CD14-positive monocyte (primary cell): ENCODE results near the gene SYTL3. TPM values are rescaled to one million over a fixed set of nuclear protein-coding genes. Genes with fewer than 3 reads are reported as not detected.

Source experiments
- DNase-seq, 3 donors: peaks; one replicate each; pipeline ENCODE4 v3.0.0-alpha.2; 2011 to 2022
- H2AFZ ChIP-seq: 2 replicates; pipeline ENCODE4 v1.6.0; 2012; ENCODE audit warnings: mild to moderate bottlenecking, low read depth, low read length, inconsistent platforms; ENCODE audit not compliant: insufficient read depth, poor library complexity, severe bottlenecking
- H3K27ac ChIP-seq, 2 donors: 1 replicate in 1 of 2; 2 replicates in 1 of 2; pipeline ENCODE4 v1.5.1; 2012 to 2013; ENCODE audit warnings: low read length in 2 of 2, control low read depth in 1 of 2, inconsistent platforms in 1 of 2, low read depth in 1 of 2, mild to moderate bottlenecking in 1 of 2
- H3K27me3 ChIP-seq, 2 donors: one replicate each; pipeline versions ENCODE4 v1.6.0 to v1.6.1; 2011 to 2013; ENCODE audit warnings: low read length in 2 of 2; ENCODE audit not compliant: control insufficient read depth in 2 of 2, insufficient read depth in 2 of 2
- H3K36me3 ChIP-seq, 2 donors: replicated peaks in 1 of 2; 1 replicate in 1 of 2; 2 replicates in 1 of 2; pipeline versions ENCODE4 v1.5.1 to v1.6.1; 2012 to 2013; ENCODE audit warnings: low read length in 2 of 2, control low read depth in 1 of 2, inconsistent platforms in 1 of 2, mild to moderate bottlenecking in 1 of 2; ENCODE audit not compliant: insufficient read depth in 2 of 2, control insufficient read depth in 1 of 2
- H3K4me1 ChIP-seq, 2 donors: 1 replicate in 1 of 2; 2 replicates in 1 of 2; pipeline versions ENCODE4 v1.5.1 to v1.6.1; 2012 to 2013; ENCODE audit warnings: low read length in 2 of 2, control low read depth in 1 of 2, inconsistent platforms in 1 of 2, mild to moderate bottlenecking in 1 of 2, moderate library complexity in 1 of 2; ENCODE audit not compliant: insufficient read depth in 2 of 2, control insufficient read depth in 1 of 2
- H3K4me2 ChIP-seq: replicated peaks from 2 replicates; pipeline ENCODE3; 2012; ENCODE audit warnings: low read length, moderate library complexity, mild to moderate bottlenecking; ENCODE audit not compliant: poor library complexity, severe bottlenecking; ENCODE audit errors: extremely low read depth
- H3K4me3 ChIP-seq, 3 experiments: fragments of 200-600 bp in 1 of 3; sonication (generic) in 1 of 3; replicated peaks in 1 of 3; 1 replicate in 2 of 3; 2 replicates in 1 of 3; pipeline ENCODE4 v1.5.1; 2011 to 2013; ENCODE audit warnings: low read length in 3 of 3, mild to moderate bottlenecking in 3 of 3, control low read depth in 2 of 3, low read depth in 2 of 3, inconsistent platforms in 1 of 3, moderate library complexity in 1 of 3
- H3K79me2 ChIP-seq: 2 replicates; pipeline ENCODE4 v1.6.0; 2012; ENCODE audit warnings: mild to moderate bottlenecking, control low read depth, inconsistent platforms, low read length, moderate library complexity; ENCODE audit not compliant: insufficient read depth
- H3K9ac ChIP-seq: 2 replicates; pipeline ENCODE4 v1.6.0; 2017; ENCODE audit warnings: low read length, mild to moderate bottlenecking; ENCODE audit not compliant: insufficient read depth, poor library complexity, severe bottlenecking
- H3K9me3 ChIP-seq, 2 donors: replicated peaks in 1 of 2; 1 replicate in 1 of 2; 2 replicates in 1 of 2; pipeline versions ENCODE4 v1.5.1 to v1.6.1; 2012 to 2013; ENCODE audit warnings: low read length in 2 of 2, control low read depth in 1 of 2; ENCODE audit not compliant: control insufficient read depth in 1 of 2, insufficient read depth in 1 of 2
- H4K20me1 ChIP-seq: 2 replicates; pipeline ENCODE4 v1.6.0; 2012; ENCODE audit warnings: mild to moderate bottlenecking, low read length, control low read depth, moderate library complexity; ENCODE audit not compliant: insufficient read depth
- H3K27ac Mint-ChIP-seq, 7 donors: one replicate each; pipeline ENCODE4 v1.8.0; 2020; ENCODE audit warnings: mild to moderate bottlenecking in 7 of 7, mixed read lengths in 7 of 7, moderate library complexity in 6 of 7, inconsistent platforms in 2 of 7
- H3K27me3 Mint-ChIP-seq, 3 donors: one replicate each; pipeline ENCODE4 v1.8.0; 2021 to 2022; ENCODE audit warnings: low read depth in 3 of 3, mild to moderate bottlenecking in 3 of 3, mixed read lengths in 3 of 3, moderate library complexity in 3 of 3, inconsistent platforms in 1 of 3
- H3K36me3 Mint-ChIP-seq, 2 donors: one replicate each; pipeline ENCODE4 v1.8.0; 2020; ENCODE audit warnings: mixed read lengths in 2 of 2, inconsistent platforms in 1 of 2, mild to moderate bottlenecking in 1 of 2
- H3K4me1 Mint-ChIP-seq: one replicate; pipeline ENCODE4 v1.8.0; 2020; ENCODE audit warnings: mild to moderate bottlenecking, mixed read lengths
- H3K4me3 Mint-ChIP-seq, 2 donors: one replicate each; pipeline ENCODE4 v1.8.0; 2020; ENCODE audit warnings: mild to moderate bottlenecking in 2 of 2, mixed read lengths in 2 of 2, moderate library complexity in 1 of 2
- H3K9me3 Mint-ChIP-seq, 7 donors: one replicate each; pipeline ENCODE4 v1.8.0; 2020 to 2022; ENCODE audit warnings: mixed read lengths in 7 of 7, mild to moderate bottlenecking in 6 of 7, moderate library complexity in 6 of 7, inconsistent platforms in 2 of 7
- WGBS: methylation state at CpG from one replicate; pipeline ENCODE4 v1.1.5; 2013; ENCODE audit warnings: missing lambda C conversion rate; ENCODE audit not compliant: insufficient coverage; 5-methylcytosine and 5-hydroxymethylcytosine counted together
- intact Hi-C, 2 donors: fragments of 100-400 bp; cut with micrococcal nuclease; formaldehyde crosslinking; loops; one replicate each; pipeline versions ENCODE4 v1.15.0 to v1.15.1; 2023
- polyA minus RNA-seq: library from RNA; depleted of rRNA, polyadenylated mRNA; stranded (reverse); fragments of >200 nt; gene quantifications from 2 replicates; pipeline ENCODE4 v1.2.3, GENCODE V29; 2012
- polyA plus RNA-seq, 3 donors: library from polyadenylated mRNA; depleted of rRNA in 1 of 3; unstranded in 2 of 3; stranded (reverse) in 1 of 3; fragments of 300-500 nt in 2 of 3; fragments of >200 nt in 1 of 3; fragmentation: Illumina TruSeq in 2 of 3; gene quantifications; 1 replicate in 2 of 3; 2 replicates in 1 of 3; pipeline ENCODE4 v1.2.3, GENCODE V29; 2012 to 2021
- total RNA-seq, 12 experiments: library from RNA in 1 of 12; stranded (reverse) in 1 of 12; fragments of 120-200 nt in 1 of 12; gene quantifications; one replicate each; pipeline ENCODE4 v1.2.4 and lab custom pipeline; 2013 to 2026; ENCODE audit warnings: mixed read lengths in 6 of 12, inconsistent platforms in 1 of 12
- TF ChIP-seq, protein P1 (sequence below): fragments of 200-600 bp; IDR thresholded peaks from one replicate; pipeline ENCODE4 v1.8.0; 2022; ENCODE audit warnings: antibody characterized with exemption, mild to moderate bottlenecking

SYTL3 gene, protein sequence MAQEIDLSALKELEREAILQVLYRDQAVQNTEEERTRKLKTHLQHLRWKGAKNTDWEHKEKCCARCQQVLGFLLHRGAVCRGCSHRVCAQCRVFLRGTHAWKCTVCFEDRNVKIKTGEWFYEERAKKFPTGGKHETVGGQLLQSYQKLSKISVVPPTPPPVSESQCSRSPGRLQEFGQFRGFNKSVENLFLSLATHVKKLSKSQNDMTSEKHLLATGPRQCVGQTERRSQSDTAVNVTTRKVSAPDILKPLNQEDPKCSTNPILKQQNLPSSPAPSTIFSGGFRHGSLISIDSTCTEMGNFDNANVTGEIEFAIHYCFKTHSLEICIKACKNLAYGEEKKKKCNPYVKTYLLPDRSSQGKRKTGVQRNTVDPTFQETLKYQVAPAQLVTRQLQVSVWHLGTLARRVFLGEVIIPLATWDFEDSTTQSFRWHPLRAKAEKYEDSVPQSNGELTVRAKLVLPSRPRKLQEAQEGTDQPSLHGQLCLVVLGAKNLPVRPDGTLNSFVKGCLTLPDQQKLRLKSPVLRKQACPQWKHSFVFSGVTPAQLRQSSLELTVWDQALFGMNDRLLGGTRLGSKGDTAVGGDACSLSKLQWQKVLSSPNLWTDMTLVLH
- total RNA-seq (2013): 25.8 TPM
- polyA plus RNA-seq (10 to 100 TPM; 14.6 to 18.7 (median 14.8) TPM), polyA minus RNA-seq (15.1 and 16.6 TPM in 2 replicates), total RNA-seq (lab: John Stamatoyannopoulos, UW) (6.0 to 49.5 (median 35.7) reads per million in 11 experiments)

DNA sequence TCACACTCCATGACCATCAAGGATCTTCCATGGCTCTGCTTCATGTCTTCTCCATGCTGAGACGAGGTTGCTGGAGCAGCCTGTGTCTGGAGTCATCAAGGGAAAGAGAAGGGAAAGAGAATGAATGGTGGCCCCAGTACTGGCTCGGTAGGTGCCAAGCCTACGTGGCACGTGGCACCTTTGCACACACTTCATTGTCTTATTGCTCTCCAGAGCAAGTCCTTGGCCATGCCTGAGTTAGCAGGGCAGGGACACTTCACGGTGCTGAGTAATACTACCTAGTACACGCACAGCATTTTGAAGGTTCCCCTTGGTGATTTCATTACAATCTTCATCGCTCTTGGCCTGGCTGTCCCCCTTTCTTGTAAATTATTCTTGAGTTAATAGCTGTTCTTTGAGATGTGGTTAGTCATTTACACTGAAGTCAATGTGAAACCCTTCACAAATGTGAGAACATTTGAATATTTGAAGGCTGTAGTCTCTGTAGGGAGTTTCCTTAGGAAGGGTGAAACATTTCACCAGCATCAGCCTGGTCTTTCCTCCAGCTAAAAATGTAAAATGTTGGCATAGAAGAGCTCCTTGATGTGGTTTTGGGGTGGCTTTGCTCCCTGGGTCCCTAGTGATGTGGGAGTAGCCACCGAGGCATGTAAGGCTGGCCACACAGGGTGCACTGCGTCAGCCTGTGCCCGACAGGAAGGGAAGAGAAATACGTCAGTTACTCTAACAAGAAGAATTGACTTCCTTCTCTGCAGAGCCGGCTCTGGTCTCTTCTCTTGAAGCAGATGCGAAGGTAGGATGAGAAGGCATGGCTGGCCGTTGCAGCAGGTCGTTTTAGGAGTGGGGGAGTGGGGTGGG, at the start of gene SYTL3:
TSS of gene SYTL3 (plus strand) at position 766 of the 855 bp plus-strand sequence. CDS start 13,215 bp downstream, outside the sequence.
- H4K20me1 ChIP-seq: no peaks in the 10 kb centered on the region
- Mint-ChIP-seq H3K27me3 (peaks cover 0 to 6% (median 0%) of the 10 kb centered on the region in 3 donors), H3K36me3 (peaks cover 0 to 4% of the 10 kb centered on the region in 2 donors), H3K4me3 (peak within 1 kb of the TSS; percentile 62 to 68), H3K27ac (peak within 1 kb of the TSS; percentile 94 to 97 (median 95)), H3K9me3 (no peaks in the 10 kb centered on the region), H3K4me1 (peaks cover 54% of the 10 kb centered on the region)
- H3K9ac ChIP-seq: peak within 1 kb of the TSS; percentile 56
- H3K27ac ChIP-seq: peak within 1 kb of the TSS; percentile 66 to 93
- peak; percentile 86 to 90 (median 88) for DNase-seq
- no peaks in the 10 kb centered on the region for H3K27me3 ChIP-seq
- 19% methylated on average over 7 of the region's 15 CpGs for WGBS
- H3K79me2 ChIP-seq: peaks cover 3% of the 10 kb centered on the region
- intact Hi-C loops: loop anchor here (10.0 kb wide), 2 partner anchors 45 to 595 kb away; no protein-coding TSS in a partner anchor
- peak within 1 kb of the TSS in 1 of 3 experiments; percentile 50 for H3K4me3 ChIP-seq
- peaks cover 47 to 53% of the 10 kb centered on the region in 2 donors for H3K4me1 ChIP-seq
- TF ChIP-seq, protein P1, sequence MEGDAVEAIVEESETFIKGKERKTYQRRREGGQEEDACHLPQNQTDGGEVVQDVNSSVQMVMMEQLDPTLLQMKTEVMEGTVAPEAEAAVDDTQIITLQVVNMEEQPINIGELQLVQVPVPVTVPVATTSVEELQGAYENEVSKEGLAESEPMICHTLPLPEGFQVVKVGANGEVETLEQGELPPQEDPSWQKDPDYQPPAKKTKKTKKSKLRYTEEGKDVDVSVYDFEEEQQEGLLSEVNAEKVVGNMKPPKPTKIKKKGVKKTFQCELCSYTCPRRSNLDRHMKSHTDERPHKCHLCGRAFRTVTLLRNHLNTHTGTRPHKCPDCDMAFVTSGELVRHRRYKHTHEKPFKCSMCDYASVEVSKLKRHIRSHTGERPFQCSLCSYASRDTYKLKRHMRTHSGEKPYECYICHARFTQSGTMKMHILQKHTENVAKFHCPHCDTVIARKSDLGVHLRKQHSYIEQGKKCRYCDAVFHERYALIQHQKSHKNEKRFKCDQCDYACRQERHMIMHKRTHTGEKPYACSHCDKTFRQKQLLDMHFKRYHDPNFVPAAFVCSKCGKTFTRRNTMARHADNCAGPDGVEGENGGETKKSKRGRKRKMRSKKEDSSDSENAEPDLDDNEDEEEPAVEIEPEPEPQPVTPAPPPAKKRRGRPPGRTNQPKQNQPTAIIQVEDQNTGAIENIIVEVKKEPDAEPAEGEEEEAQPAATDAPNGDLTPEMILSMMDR: no peak
- H2AFZ ChIP-seq: no peak within 1 kb of the TSS
- H3K4me2 ChIP-seq: peak within 1 kb of the TSS; percentile 45
- no peaks in the 10 kb centered on the region for H3K36me3 ChIP-seq
- no peaks in the 10 kb centered on the region for H3K9me3 ChIP-seq
